Glutamatergic neuron (in vitro differentiated cells): ENCODE measurements around the gene KCNQ1. TPM values are rescaled to one million over a fixed set of nuclear protein-coding genes. Genes with fewer than 3 reads are reported as not detected.
A peak's percentile ranks its signal among the peaks of the same experiment; 100 is the strongest.

ENCODE experiments used
- DNase-seq: peaks from one replicate; pipeline ENCODE4 v3.0.0; 2022
- H3K27ac Mint-ChIP-seq: one replicate; pipeline ENCODE4 v1.8.0; 2020; ENCODE audit warnings: mild to moderate bottlenecking, mixed read lengths, inconsistent platforms; ENCODE audit not compliant: unreplicated experiment
- H3K27me3 Mint-ChIP-seq: one replicate; pipeline ENCODE4 v1.8.0; 2020; ENCODE audit warnings: mild to moderate bottlenecking, moderate library complexity, mixed read lengths, inconsistent platforms; ENCODE audit not compliant: unreplicated experiment
- H3K36me3 Mint-ChIP-seq: one replicate; pipeline ENCODE4 v1.8.0; 2020; ENCODE audit warnings: mild to moderate bottlenecking, mixed read lengths, inconsistent platforms; ENCODE audit not compliant: unreplicated experiment
- H3K4me1 Mint-ChIP-seq: one replicate; pipeline ENCODE4 v1.8.0; 2020; ENCODE audit warnings: mild to moderate bottlenecking, low read depth, mixed read lengths, inconsistent platforms; ENCODE audit not compliant: unreplicated experiment
- H3K4me3 Mint-ChIP-seq: one replicate; pipeline ENCODE4 v1.8.0; 2020; ENCODE audit warnings: mild to moderate bottlenecking, mixed read lengths, inconsistent platforms; ENCODE audit not compliant: unreplicated experiment
- H3K9me3 Mint-ChIP-seq: one replicate; pipeline ENCODE4 v1.8.0; 2020; ENCODE audit warnings: mild to moderate bottlenecking, moderate library complexity, mixed read lengths, inconsistent platforms; ENCODE audit not compliant: unreplicated experiment
- CTCF ChIP-seq: fragments of 200-600 bp; sonication (generic); IDR thresholded peaks from one replicate; pipeline ENCODE4 v1.5.0; 2021; ENCODE audit not compliant: partially characterized antibody, unreplicated experiment
- total RNA-seq: library from RNA; stranded (reverse); fragmentation: NEBNext Ultra II Directional; extraction: Animal tissue kit (Norgen Biotek cat#: 25700); gene quantifications from one replicate; pipeline ENCODE4 v1.2.1, GENCODE V29; 2021; ENCODE audit not compliant: unreplicated experiment

Gene KCNQ1
- total RNA-seq, 1 donor from 2014 or later: 0.44 TPM

- peaks cover 6% of the 10 kb centered on the region for H3K9me3 Mint-ChIP-seq
- peaks cover 5% of the 10 kb centered on the region for H3K27me3 Mint-ChIP-seq
- TF ChIP-seq CTCF: no peak
- no peak for DNase-seq
- H3K4me1 Mint-ChIP-seq: peaks cover 6% of the 10 kb centered on the region
- no peak overlapping the region for H3K27ac Mint-ChIP-seq
- H3K36me3 Mint-ChIP-seq: no peaks in the 10 kb centered on the region
- H3K4me3 Mint-ChIP-seq: no peak overlapping the region
Observed at GRCh38 chr11:2739531-2740274, 294.9 kb downstream of the KCNQ1 start.

- Mint-ChIP-seq H3K36me3 (no peaks in the 10 kb centered on the region), H3K4me1 (peaks cover 6% of the 10 kb centered on the region), H3K4me3 (no peak overlapping the region), H3K9me3 (peaks cover 7% of the 10 kb centered on the region), H3K27ac (no peak overlapping the region), H3K27me3 (peaks cover 5% of the 10 kb centered on the region)
- no peak for TF ChIP-seq CTCF
- peak; percentile 5 for DNase-seq
Observed at GRCh38 chr11:2740275-2740940, 295.6 kb downstream of the KCNQ1 start.

- DNase-seq: peak; percentile 10
- no peak for TF ChIP-seq CTCF
- no peak overlapping the region for H3K27ac Mint-ChIP-seq
- H3K27me3 Mint-ChIP-seq: peaks cover 5% of the 10 kb centered on the region
- H3K36me3 Mint-ChIP-seq: no peaks in the 10 kb centered on the region
- peaks cover 6% of the 10 kb centered on the region for H3K9me3 Mint-ChIP-seq
- no peak overlapping the region for H3K4me3 Mint-ChIP-seq
- H3K4me1 Mint-ChIP-seq: peaks cover 6% of the 10 kb centered on the region
Observed at GRCh38 chr11:2741006-2741376, 296.2 kb downstream of the KCNQ1 start.

- DNase-seq: peak; percentile 10
- H3K4me3 Mint-ChIP-seq: no peak overlapping the region
- no peak overlapping the region for H3K27ac Mint-ChIP-seq
- peaks cover 6% of the 10 kb centered on the region for H3K4me1 Mint-ChIP-seq
- H3K27me3 Mint-ChIP-seq: peaks cover 2% of the 10 kb centered on the region
- H3K9me3 Mint-ChIP-seq: peaks cover 6% of the 10 kb centered on the region
- no peaks in the 10 kb centered on the region for H3K36me3 Mint-ChIP-seq
- no peak for TF ChIP-seq CTCF
Observed at GRCh38 chr11:2741377-2742131, 296.7 kb downstream of the KCNQ1 start.
